GM10266 (cell line): Measurements from ENCODE around the gene ITGAV.

Source experiments
- DNase-seq: peaks from one replicate; pipeline ENCODE4 v3.0.0; 2012; ENCODE audit errors: extremely low spot score
- TF ChIP-seq, protein P1 (sequence below): IDR thresholded peaks from 2 replicates; pipeline ENCODE4 v1.5.1; 2012; ENCODE audit warnings: mild to moderate bottlenecking, low read depth; ENCODE audit not compliant: control insufficient read depth, insufficient read depth; ENCODE audit errors: missing control alignments

ITGAV gene

DNA sequence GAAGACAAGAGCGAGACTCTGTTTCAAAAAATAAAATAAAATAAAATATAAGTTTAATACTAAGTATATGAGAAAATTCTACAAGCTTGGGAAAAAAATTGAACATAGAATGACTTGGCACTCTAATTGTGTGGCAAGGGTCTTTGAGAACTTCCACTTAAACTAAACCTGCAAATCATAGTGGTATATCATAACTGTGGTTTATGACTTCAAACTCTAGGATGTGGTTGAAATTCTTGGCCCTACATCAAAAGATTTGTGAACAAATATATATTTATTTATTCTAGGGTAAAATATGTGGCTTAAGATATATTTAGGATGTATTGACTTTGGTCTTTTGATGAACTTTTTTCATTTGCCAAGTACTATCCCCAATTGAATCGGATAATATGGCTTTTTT lies 100.9 kb downstream of the ITGAV start:
- DNase-seq = no peak

DNA sequence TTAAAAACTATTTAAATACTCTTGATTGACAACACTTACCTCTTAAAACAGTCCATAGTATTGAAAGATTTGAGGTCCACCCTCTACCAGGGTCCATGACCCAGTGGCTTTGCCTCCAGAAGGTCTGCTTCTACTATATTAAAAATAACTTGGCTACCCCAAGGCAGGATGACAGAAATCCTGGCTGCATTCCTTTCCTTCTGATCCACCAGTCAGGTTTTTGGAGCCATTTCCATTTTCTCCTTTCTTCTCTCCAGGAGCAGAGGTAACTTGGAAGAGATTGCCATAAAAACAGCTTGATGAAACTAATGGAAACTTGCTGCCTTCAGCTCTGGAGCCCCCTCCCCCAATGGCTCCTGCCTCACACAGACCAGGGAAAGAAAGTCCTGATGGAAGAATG lies 101.4 kb downstream of the ITGAV start:
- TF ChIP-seq, protein P1, sequence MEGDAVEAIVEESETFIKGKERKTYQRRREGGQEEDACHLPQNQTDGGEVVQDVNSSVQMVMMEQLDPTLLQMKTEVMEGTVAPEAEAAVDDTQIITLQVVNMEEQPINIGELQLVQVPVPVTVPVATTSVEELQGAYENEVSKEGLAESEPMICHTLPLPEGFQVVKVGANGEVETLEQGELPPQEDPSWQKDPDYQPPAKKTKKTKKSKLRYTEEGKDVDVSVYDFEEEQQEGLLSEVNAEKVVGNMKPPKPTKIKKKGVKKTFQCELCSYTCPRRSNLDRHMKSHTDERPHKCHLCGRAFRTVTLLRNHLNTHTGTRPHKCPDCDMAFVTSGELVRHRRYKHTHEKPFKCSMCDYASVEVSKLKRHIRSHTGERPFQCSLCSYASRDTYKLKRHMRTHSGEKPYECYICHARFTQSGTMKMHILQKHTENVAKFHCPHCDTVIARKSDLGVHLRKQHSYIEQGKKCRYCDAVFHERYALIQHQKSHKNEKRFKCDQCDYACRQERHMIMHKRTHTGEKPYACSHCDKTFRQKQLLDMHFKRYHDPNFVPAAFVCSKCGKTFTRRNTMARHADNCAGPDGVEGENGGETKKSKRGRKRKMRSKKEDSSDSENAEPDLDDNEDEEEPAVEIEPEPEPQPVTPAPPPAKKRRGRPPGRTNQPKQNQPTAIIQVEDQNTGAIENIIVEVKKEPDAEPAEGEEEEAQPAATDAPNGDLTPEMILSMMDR = no peak
- no peak for DNase-seq

More for the DNA sequence above, 100.9 kb downstream of the ITGAV start:
- TF ChIP-seq, protein P1 = no peak

DNA sequence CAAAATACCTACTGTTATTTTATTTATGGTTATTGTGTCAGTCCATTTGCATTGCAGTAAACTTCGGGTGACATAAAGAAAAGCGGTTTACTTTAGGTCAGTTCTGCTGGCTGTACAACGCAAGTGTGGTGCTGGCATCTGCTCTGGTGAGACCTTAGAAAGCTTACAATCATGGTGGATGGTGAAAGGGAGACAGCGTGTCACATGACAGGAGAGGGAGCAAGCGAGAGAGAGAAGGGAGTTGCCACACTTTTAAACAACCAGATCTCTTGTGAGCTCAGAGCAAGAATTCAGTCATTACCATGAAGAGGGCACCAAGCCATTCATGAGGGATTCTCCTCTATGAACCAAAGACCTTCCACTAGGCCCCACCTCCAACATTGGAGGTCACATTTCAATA lies 102.0 kb downstream of the ITGAV start:
- DNase-seq = no peak
- TF ChIP-seq, protein P1 = no peak

DNA sequence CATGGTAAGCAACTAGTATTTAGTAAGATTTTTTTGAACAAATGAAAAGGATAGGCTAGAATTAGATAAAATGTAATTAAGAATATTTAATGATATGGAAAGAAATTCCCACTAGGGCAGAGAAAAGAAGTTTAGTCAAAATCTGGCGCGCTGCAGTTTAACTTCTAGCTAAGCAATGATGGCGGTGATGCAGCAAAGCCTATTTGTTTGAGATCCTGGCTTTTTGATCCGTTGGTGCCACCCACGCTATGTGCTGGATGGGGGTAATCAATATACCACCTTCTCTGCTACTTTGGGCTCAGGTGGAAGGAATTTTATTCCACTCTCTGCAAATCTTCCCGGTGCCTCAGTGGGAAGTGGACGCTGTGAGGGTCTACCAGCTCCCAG lies 103.6 kb downstream of the ITGAV start:
- TF ChIP-seq, protein P1 = no peak
- DNase-seq = no peak

DNA sequence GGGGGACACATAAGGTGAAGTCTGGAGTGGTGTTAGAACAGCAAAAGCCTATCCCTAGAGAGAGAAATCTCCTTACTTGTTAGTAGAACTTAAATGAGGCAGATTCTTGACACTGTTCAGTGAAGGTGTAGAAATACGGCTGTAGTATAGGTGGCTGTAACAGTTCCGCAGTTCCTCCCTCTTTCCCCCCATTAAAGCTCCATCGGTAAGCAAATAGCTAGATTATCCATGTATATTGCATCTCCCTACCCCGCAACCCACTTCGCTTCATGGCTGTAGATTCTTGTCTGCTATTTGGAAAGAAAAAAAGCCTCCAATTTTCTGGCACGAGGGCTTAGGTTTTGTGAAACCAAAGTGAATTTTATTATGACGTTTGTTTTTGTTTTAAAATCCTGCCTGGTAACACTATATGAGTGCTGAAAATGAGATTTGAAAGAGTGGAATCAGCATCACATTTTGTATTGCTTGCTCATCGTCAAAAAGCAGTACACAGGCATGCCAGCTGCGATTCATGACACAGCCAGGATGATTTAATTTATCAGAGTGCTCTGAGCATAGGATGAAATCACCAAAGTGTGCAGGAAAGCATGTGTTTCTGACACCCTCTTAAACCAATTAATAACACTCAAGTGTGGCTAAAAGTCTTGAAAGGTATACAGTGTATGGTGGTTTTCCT lies 105.4 kb downstream of the ITGAV start:
- TF ChIP-seq, protein P1 = no peak
- DNase-seq = peak; percentile 25

DNA sequence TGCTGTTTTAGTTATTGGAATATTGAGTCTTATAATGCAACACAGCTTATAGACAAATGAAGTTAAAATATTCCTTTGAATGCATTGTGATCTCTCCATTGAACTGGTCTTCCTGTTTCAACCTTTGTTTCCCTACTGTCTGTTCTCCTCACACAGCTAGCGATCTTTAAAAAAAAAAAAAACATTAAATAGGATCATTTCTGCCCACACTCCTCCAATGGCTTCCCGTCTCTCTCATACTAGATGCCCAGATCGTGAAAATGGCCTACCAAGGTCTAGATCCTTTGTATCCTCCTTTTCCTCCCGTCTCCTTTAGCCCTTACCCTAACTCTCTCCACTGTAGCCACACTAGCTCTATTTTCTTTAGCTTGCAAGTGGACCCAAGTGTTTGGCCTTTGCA lies 106.4 kb downstream of the ITGAV start:
- no peak for DNase-seq
- TF ChIP-seq, protein P1 = no peak

DNA sequence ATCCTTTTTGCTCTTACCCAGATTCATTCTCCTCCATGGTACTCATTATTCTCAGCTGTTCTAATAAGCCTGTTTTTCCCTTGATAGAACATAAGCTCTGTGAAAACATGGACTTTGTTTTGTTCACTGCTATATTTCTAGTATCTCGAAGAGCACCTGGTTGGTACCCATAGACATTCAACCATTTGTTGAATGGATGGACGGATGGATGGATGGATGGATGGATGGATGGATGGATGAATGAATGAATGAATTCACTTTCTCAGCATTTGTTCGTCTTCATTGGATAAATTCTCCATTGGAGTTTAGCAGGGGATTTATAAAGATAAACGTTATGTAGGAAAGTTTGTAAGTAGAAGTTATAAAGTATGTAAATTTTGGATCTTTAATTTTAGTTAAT lies 106.9 kb downstream of the ITGAV start:
- DNase-seq = no peak
- TF ChIP-seq, protein P1 = no peak
